ENCODE measurements around the gene UQCRFS1. TPM values are rescaled to one million over a fixed set of nuclear protein-coding genes. Genes with fewer than 3 reads are reported as not detected.

UQCRFS1 gene
- total and polyA plus RNA-seq, 12 donors = 13.0 to 131 (median 54.4) TPM

GRCh38 chr19:29187676-29188075 is 25.3 kb downstream of the UQCRFS1 start:
- TF ChIP-seq, protein P1, sequence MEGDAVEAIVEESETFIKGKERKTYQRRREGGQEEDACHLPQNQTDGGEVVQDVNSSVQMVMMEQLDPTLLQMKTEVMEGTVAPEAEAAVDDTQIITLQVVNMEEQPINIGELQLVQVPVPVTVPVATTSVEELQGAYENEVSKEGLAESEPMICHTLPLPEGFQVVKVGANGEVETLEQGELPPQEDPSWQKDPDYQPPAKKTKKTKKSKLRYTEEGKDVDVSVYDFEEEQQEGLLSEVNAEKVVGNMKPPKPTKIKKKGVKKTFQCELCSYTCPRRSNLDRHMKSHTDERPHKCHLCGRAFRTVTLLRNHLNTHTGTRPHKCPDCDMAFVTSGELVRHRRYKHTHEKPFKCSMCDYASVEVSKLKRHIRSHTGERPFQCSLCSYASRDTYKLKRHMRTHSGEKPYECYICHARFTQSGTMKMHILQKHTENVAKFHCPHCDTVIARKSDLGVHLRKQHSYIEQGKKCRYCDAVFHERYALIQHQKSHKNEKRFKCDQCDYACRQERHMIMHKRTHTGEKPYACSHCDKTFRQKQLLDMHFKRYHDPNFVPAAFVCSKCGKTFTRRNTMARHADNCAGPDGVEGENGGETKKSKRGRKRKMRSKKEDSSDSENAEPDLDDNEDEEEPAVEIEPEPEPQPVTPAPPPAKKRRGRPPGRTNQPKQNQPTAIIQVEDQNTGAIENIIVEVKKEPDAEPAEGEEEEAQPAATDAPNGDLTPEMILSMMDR (IDR thresholded peaks at IDR 0.05) = no peak
- TF ChIP-seq POLR2A (IDR thresholded peaks at IDR 0.05) = no peak
- no peak overlapping the region for H3K27ac ChIP-seq
- no peaks in the 10 kb centered on the region for H3K27me3 ChIP-seq
- no peaks in the 10 kb centered on the region for H3K9me3 ChIP-seq (replicated peaks in 1 of 3)
- no peaks in the 10 kb centered on the region for H3K4me1 ChIP-seq (replicated peaks in 1 of 2)
- WGBS, 4 donors = 78 to 89% (median 85%) methylated on average over 6 of the region's 6 CpGs
- DNase-seq = no peak
- intact Hi-C loops (cut with DNase I) = no loop called here
- H3K36me3 ChIP-seq (replicated peaks in 1 of 2) = no peaks in the 10 kb centered on the region
- H3K4me3 ChIP-seq = no peak overlapping the region

- intact Hi-C loops (cut with DNase I) = no loop called here
- no peak overlapping the region for H3K27ac ChIP-seq
- no peaks in the 10 kb centered on the region for H3K9me3 ChIP-seq (replicated peaks in 1 of 3)
- WGBS, 4 donors = 53 to 71% (median 65%) methylated on average over 4 to 6 of the region's 6 CpGs
- TF ChIP-seq, protein P1 (IDR thresholded peaks at IDR 0.05) = no peak
- TF ChIP-seq POLR2A (IDR thresholded peaks at IDR 0.05) = no peak
- DNase-seq = no peak
- H3K27me3 ChIP-seq = no peaks in the 10 kb centered on the region
- H3K4me1 ChIP-seq (replicated peaks in 1 of 2) = no peaks in the 10 kb centered on the region
- H3K36me3 ChIP-seq (replicated peaks in 1 of 2) = no peaks in the 10 kb centered on the region
- H3K4me3 ChIP-seq = no peak overlapping the region
These were observed 27.5 kb downstream of the UQCRFS1 start for GRCh38 chr19:29185427-29185826.

- intact Hi-C loops (cut with DNase I) = no loop called here
- TF ChIP-seq, protein P1 (IDR thresholded peaks at IDR 0.05) = no peak
- no peak for TF ChIP-seq POLR2A (IDR thresholded peaks at IDR 0.05)
These were observed 35.8 kb downstream of the UQCRFS1 start for GRCh38 chr19:29176981-29177754.

DNA sequence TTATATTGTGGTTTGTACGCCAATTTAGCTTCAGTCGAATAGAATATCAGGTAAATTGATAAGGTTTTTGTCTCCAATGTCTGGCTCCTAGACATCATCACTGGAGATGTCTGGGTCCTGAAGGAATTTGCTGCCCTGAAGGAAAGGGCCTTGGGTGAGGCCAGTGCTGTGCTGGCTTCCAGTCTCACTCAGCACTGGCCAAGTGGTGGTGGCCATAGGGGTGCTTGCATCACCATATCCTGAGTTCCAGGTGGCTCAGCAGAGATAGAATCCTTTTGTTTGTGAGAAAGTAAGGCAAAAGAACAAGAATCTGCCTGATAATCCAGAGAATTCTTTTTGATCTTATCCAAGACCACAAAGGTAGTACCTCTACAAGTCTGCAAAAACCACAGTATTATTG is 39.1 kb downstream of the UQCRFS1 start:
- peaks cover 0 to 20% (median 19%) of the 10 kb centered on the region in 3 donors for H3K9me3 ChIP-seq (replicated peaks in 1 of 3)
- 47 to 83% (median 64%) methylated on average over 2 of the region's 2 CpGs for WGBS, 4 donors

More at GRCh38 chr19:29176981-29177754, 35.8 kb downstream of the UQCRFS1 start:
- Histone ChIP-seq H3K27ac (no peak overlapping the region), H3K27me3 (no peaks in the 10 kb centered on the region), H3K9me3 (replicated peaks in 1 of 3) (peaks cover 0 to 20% (median 19%) of the 10 kb centered on the region in 3 donors), H3K4me1 (replicated peaks in 1 of 2) (no peaks in the 10 kb centered on the region), H3K4me3 (no peak overlapping the region), H3K36me3 (replicated peaks in 1 of 2) (no peaks in the 10 kb centered on the region)
- WGBS, 4 donors = 60 to 78% (median 74%) methylated on average over 2 of the region's 2 CpGs
- no peak for DNase-seq

More for the DNA sequence above, 39.1 kb downstream of the UQCRFS1 start:
- Histone ChIP-seq H3K27me3 (no peaks in the 10 kb centered on the region), H3K36me3 (replicated peaks in 1 of 2) (no peaks in the 10 kb centered on the region), H3K27ac (no peak overlapping the region), H3K4me1 (replicated peaks in 1 of 2) (no peaks in the 10 kb centered on the region), H3K4me3 (no peak overlapping the region)
- intact Hi-C loops (cut with DNase I) = no loop called here
- TF ChIP-seq POLR2A (IDR thresholded peaks at IDR 0.05) = no peak
- TF ChIP-seq, protein P1 (IDR thresholded peaks at IDR 0.05) = no peak
- no peak for DNase-seq
